ENCODE results near the gene FXYD6. TPM values are rescaled to one million over a fixed set of nuclear protein-coding genes. Genes with fewer than 3 reads are reported as not detected.
A peak's percentile ranks its signal among the peaks of the same experiment; 100 is the strongest.

FXYD6 gene
- total and polyA plus RNA-seq, 9 of the 15 experiments (the other 6 are each of a cell fraction or from before 2014, with no cell fraction given) = 0.07 to 0.35 TPM; not detected in 7

- TF ChIP-seq IRF1 (CRISPR knock-in tag; IDR thresholded peaks at IDR 0.05; ENCODE audit: borderline replicate concordance) (no peak), TEAD4 (IDR thresholded peaks at IDR 0.05; ENCODE audit: low read length) (peak; percentile 80), TEAD4 (CRISPR knock-in tag; IDR thresholded peaks at IDR 0.05; ENCODE audit: borderline replicate concordance) (no peak), TARDBP (IDR thresholded peaks at IDR 0.05) (peak; percentile 24; the same call in 1 of the 2 replicates), PATZ1 (CRISPR knock-in tag; IDR thresholded peaks at IDR 0.05; ENCODE audit: borderline replicate concordance) (no peak), ZSCAN29 (IDR thresholded peaks at IDR 0.05) (0 out of 2 replicates have a peak, but pooled peaks have one; percentile 61), ZNF444 (CRISPR knock-in tag; IDR thresholded peaks at IDR 0.05) (no peak), RFX7 (CRISPR knock-in tag; IDR thresholded peaks at IDR 0.05) (no peak), ZNF274 (IDR thresholded peaks at IDR 0.05; ENCODE audit: borderline replicate concordance, low read depth, low read length) (no peak), ZNF316 (IDR thresholded peaks at IDR 0.05) (peak; percentile 69), KDM4B (IDR thresholded peaks at IDR 0.05; ENCODE audit: borderline replicate concordance in 2 of 2, low read depth in 1 of 2) (no peak), ZNF175 (CRISPR knock-in tag; IDR thresholded peaks at IDR 0.05; ENCODE audit: low read depth) (no peak), IRF9 (tag; IDR thresholded peaks at IDR 0.05) (no peak), NBN (IDR thresholded peaks at IDR 0.05; ENCODE audit: low read depth) (no peak), ELF1 (tag; IDR thresholded peaks at IDR 0.05) (no peak), CLOCK (CRISPR knock-in tag; IDR thresholded peaks at IDR 0.05; ENCODE audit: borderline replicate concordance) (no peak), MCM3 (IDR thresholded peaks at IDR 0.05) (no peak), ARID3A (IDR thresholded peaks at IDR 0.05; ENCODE audit: borderline replicate concordance, low read depth, low read length) (no peak), NFXL1 (CRISPR knock-in tag; IDR thresholded peaks at IDR 0.05) (no peak), HLTF (IDR thresholded peaks at IDR 0.05) (no peak), CHD4 (IDR thresholded peaks at IDR 0.05; ENCODE audit: insufficient read depth, insufficient replicate concordance, low read depth, low read length, poor library complexity, severe bottlenecking) (no peak)
These were observed 33.3 kb upstream of the FXYD6 start (continued) for GRCh38 chr11:117909611-117910382.

Measured in K562 (cell line).